ENCODE results near the gene EDC4. TPM values are rescaled to one million over a fixed set of nuclear protein-coding genes. Genes with fewer than 3 reads are reported as not detected.

The EDC4 gene
- total RNA-seq, 4 donors from 2014 or later = 38.6 to 86.5 (median 56.7) TPM

DNA sequence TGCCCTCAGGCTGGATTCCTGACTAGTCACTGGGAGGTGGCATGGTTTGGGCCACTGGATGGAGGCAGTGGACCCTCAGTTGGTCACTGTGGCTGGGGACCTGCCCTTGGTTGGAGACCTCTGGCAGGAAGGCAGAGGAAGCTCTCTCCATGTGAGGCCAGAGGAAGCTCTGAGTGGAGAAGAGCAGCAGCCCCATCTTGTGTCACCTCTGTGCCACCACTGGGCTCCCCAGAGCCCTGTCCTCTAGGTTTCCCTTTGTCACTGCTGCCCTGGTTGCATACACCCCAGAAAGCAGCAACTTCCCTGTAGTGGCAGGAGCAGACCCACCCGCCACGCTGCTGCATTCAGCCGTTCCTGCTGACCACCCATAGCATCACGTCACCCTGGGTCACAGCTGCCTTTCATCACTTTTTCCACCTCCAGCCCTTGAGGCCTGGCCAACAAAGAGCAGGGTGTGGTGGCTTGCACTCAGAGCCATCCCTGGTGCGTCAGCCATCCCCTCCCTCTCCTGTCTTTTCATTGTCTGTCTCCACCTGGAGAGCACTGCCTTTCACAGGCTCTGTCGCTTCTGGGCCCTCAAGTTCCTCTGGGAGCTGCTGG, 46.9 kb downstream of the EDC4 start:
- no peak for DNase-seq (ENCODE audit: low spot score in 2 of 2)
- H3K4me3 ChIP-seq (ENCODE audit: low read depth, poor library complexity, severe bottlenecking) = no peak overlapping the region
- WGBS, 2 donors = 37 to 39% methylated on average over 6 of the region's 6 CpGs
- intact Hi-C loops (cut with DNase I; ENCODE audit: low total_unique reads) = loop anchor here (10.0 kb wide), 1 partner anchor 95 kb away; no protein-coding TSS in a partner anchor
- no peak for TF ChIP-seq CTCF (IDR thresholded peaks at IDR 0.05)

GRCh38 chr16:67922221-67922620, 49.4 kb downstream of the EDC4 start:
- no peak for DNase-seq (ENCODE audit: low spot score in 2 of 2)
- intact Hi-C loops (cut with DNase I; ENCODE audit: low total_unique reads) = loop anchor here (10.0 kb wide), 1 partner anchor 97 kb away; no protein-coding TSS in a partner anchor
- H3K4me3 ChIP-seq (ENCODE audit: low read depth, poor library complexity, severe bottlenecking) = no peak overlapping the region
- 62 to 65% methylated on average over 5 of the region's 5 CpGs for WGBS, 2 donors
- TF ChIP-seq POLR2A (IDR thresholded peaks at IDR 0.05) = no peak
- TF ChIP-seq CTCF (IDR thresholded peaks at IDR 0.05) = no peak

- H3K4me3 ChIP-seq (ENCODE audit: low read depth, poor library complexity, severe bottlenecking) = no peak overlapping the region
- WGBS, 2 donors = 38 to 47% methylated on average over 8 of the region's 8 CpGs
- intact Hi-C loops (cut with DNase I; ENCODE audit: low total_unique reads) = loop anchor here (10.0 kb wide), 1 partner anchor 98 kb away; no protein-coding TSS in a partner anchor
- DNase-seq (ENCODE audit: low spot score in 2 of 2) = no peak
- TF ChIP-seq POLR2A (IDR thresholded peaks at IDR 0.05) (no peak), CTCF (IDR thresholded peaks at IDR 0.05) (no peak)
Observed at GRCh38 chr16:67922740-67923139, 49.9 kb downstream of the EDC4 start.

GRCh38 chr16:67923414-67924116, 50.7 kb downstream of the EDC4 start:
- intact Hi-C loops (cut with DNase I; ENCODE audit: low total_unique reads) = loop anchor here (10.0 kb wide), 1 partner anchor 99 kb away; no protein-coding TSS in a partner anchor
- TF ChIP-seq CTCF (IDR thresholded peaks at IDR 0.05) = no peak
- no peak for TF ChIP-seq POLR2A (IDR thresholded peaks at IDR 0.05)
- no peak overlapping the region for H3K4me3 ChIP-seq (ENCODE audit: low read depth, poor library complexity, severe bottlenecking)
- DNase-seq (ENCODE audit: low spot score in 2 of 2) = no peak
- WGBS, 2 donors = 57 to 58% methylated on average over 10 of the region's 10 CpGs

DNA sequence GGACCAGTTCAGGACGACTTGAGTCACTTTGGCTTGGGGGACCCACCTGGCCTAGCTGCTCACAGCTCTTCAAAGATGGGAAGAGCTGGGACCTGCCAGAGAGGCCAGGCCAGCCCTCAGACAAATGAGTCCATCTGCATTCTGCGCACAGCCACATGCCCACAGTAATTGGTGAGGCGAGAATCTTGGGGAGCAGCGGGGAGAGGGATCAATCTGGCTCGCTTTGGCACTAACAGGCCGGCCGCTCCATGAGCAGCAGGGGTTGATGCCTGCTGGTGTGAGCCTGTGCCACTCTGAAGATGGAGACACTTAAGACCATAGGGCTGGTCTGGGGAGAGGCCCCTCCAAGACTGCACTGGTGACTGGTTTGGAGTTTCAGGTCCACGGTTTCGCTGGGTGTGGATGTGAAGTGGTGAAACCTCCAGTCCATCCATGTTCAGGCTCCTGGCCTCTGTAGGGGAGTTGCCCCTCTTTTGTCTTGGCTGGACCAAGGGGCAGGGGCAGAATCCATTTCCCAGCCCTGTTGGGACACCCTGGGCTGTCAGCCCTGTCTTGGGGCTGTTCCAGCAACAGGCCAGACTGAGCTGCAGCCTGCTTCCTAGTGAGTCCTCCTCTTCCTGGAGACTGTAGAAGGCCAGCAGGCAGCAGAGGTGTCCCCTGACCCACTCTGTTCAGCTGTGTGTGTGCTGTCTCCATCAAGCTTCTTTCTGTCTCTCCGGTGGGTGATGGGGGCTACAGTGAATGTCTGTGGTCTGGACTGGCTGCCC, 51.5 kb downstream of the EDC4 start:
- TF ChIP-seq POLR2A (IDR thresholded peaks at IDR 0.05) (no peak), CTCF (IDR thresholded peaks at IDR 0.05) (no peak)
- intact Hi-C loops (cut with DNase I; ENCODE audit: low total_unique reads) = loop anchor here (10.0 kb wide), 1 partner anchor 100 kb away; no protein-coding TSS in a partner anchor
- H3K4me3 ChIP-seq (ENCODE audit: low read depth, poor library complexity, severe bottlenecking) = no peak overlapping the region
- DNase-seq (ENCODE audit: low spot score in 2 of 2) = no peak
- WGBS, 2 donors = 87 to 94% methylated on average over 10 of the region's 10 CpGs
